ENCODE results near the gene NMNAT2.

- TF ChIP-seq POLR2A (IDR thresholded peaks at IDR 0.05): no peak
- no peak for TF ChIP-seq POLR2AphosphoS5 (IDR thresholded peaks at IDR 0.05; ENCODE audit: insufficient read depth in 1 of 2, low read depth in 1 of 2)
- TF ChIP-seq CTCF (IDR thresholded peaks at IDR 0.05): no peak
Observed at GRCh38 chr1:183403498-183403897, 14.7 kb downstream of the NMNAT2 start.
